ENCODE results near the gene SLC16A2. TPM values are rescaled to one million over a fixed set of nuclear protein-coding genes. Genes with fewer than 3 reads are reported as not detected.

Gene SLC16A2
- total RNA-seq, 4 donors from 2014 or later: 0.99 to 6.7 (median 2.9) TPM

- Histone ChIP-seq H3K27ac (no peak overlapping the region), H3K36me3 (no peaks in the 10 kb centered on the region), H3K27me3 (no peaks in the 10 kb centered on the region), H3K4me1 (no peaks in the 10 kb centered on the region), H3K9me3 (no peaks in the 10 kb centered on the region), H3K4me3 (no peak overlapping the region)
- intact Hi-C loops (cut with DNase I): no loop called here
- no peak for DNase-seq
- no peak for TF ChIP-seq POLR2A (IDR thresholded peaks at IDR 0.05)
- TF ChIP-seq, protein P1, sequence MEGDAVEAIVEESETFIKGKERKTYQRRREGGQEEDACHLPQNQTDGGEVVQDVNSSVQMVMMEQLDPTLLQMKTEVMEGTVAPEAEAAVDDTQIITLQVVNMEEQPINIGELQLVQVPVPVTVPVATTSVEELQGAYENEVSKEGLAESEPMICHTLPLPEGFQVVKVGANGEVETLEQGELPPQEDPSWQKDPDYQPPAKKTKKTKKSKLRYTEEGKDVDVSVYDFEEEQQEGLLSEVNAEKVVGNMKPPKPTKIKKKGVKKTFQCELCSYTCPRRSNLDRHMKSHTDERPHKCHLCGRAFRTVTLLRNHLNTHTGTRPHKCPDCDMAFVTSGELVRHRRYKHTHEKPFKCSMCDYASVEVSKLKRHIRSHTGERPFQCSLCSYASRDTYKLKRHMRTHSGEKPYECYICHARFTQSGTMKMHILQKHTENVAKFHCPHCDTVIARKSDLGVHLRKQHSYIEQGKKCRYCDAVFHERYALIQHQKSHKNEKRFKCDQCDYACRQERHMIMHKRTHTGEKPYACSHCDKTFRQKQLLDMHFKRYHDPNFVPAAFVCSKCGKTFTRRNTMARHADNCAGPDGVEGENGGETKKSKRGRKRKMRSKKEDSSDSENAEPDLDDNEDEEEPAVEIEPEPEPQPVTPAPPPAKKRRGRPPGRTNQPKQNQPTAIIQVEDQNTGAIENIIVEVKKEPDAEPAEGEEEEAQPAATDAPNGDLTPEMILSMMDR (IDR thresholded peaks at IDR 0.05): no peak
- 50 to 66% methylated on average over 2 to 3 of the region's 3 CpGs for WGBS, 2 donors
Measured at GRCh38 chrX:74520291-74520690, 99.0 kb downstream of the SLC16A2 start.

- no peak for TF ChIP-seq POLR2A (IDR thresholded peaks at IDR 0.05)
- Histone ChIP-seq H3K36me3 (no peaks in the 10 kb centered on the region), H3K27ac (no peak overlapping the region), H3K4me3 (no peak overlapping the region), H3K4me1 (no peaks in the 10 kb centered on the region), H3K27me3 (no peaks in the 10 kb centered on the region), H3K9me3 (no peaks in the 10 kb centered on the region)
- DNase-seq: no peak
- intact Hi-C loops (cut with DNase I): no loop called here
- 87 to 100% methylated on average over 5 to 8 of the region's 8 CpGs for WGBS, 2 donors
Measured at GRCh38 chrX:74520896-74521295, 99.6 kb downstream of the SLC16A2 start.

- no peak for DNase-seq
- Histone ChIP-seq H3K36me3 (no peaks in the 10 kb centered on the region), H3K27me3 (no peaks in the 10 kb centered on the region), H3K27ac (peak overlapping the region in 2 of 4 donors; percentile 11 to 17), H3K4me3 (no peak overlapping the region), H3K9me3 (no peaks in the 10 kb centered on the region), H3K4me1 (no peaks in the 10 kb centered on the region)
- intact Hi-C loops (cut with DNase I): no loop called here
- 46 to 75% methylated on average over 3 to 9 of the region's 9 CpGs for WGBS, 2 donors
- TF ChIP-seq POLR2A (IDR thresholded peaks at IDR 0.05): no peak
- TF ChIP-seq, protein P1 (IDR thresholded peaks at IDR 0.05): no peak
Measured at GRCh38 chrX:74521961-74522751, 100.9 kb downstream of the SLC16A2 start.

DNA sequence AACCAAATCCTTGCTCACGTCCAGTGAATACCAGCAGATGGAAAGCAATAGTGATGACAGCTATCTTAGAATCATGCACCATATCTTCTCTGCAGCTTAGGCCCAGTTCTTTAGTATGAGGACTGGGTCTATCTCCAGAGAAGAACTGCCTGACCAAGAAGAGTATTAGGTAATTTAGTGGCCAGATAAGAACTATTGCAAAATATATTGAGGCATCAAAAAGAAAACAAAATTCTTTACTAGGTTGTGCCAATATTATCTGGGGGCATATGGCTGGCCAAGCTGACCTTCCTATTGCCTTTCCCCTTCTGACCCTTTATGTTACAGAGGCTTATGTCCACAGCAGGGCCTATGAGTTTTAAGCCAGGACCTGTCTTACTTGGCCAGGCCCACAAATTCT is 101.9 kb downstream of the SLC16A2 start:
- Histone ChIP-seq H3K4me3 (no peak overlapping the region), H3K27ac (no peak overlapping the region), H3K9me3 (no peaks in the 10 kb centered on the region), H3K36me3 (no peaks in the 10 kb centered on the region), H3K27me3 (no peaks in the 10 kb centered on the region), H3K4me1 (no peaks in the 10 kb centered on the region)
- TF ChIP-seq POLR2A (IDR thresholded peaks at IDR 0.05): no peak
- TF ChIP-seq, protein P1 (IDR thresholded peaks at IDR 0.05): no peak
- WGBS, 2 donors: 67% methylated on average over 1 of the region's 1 CpG; no CpG with 5 or more reads in 1 of the 2 donors
- intact Hi-C loops (cut with DNase I): no loop called here
- DNase-seq: no peak

DNA sequence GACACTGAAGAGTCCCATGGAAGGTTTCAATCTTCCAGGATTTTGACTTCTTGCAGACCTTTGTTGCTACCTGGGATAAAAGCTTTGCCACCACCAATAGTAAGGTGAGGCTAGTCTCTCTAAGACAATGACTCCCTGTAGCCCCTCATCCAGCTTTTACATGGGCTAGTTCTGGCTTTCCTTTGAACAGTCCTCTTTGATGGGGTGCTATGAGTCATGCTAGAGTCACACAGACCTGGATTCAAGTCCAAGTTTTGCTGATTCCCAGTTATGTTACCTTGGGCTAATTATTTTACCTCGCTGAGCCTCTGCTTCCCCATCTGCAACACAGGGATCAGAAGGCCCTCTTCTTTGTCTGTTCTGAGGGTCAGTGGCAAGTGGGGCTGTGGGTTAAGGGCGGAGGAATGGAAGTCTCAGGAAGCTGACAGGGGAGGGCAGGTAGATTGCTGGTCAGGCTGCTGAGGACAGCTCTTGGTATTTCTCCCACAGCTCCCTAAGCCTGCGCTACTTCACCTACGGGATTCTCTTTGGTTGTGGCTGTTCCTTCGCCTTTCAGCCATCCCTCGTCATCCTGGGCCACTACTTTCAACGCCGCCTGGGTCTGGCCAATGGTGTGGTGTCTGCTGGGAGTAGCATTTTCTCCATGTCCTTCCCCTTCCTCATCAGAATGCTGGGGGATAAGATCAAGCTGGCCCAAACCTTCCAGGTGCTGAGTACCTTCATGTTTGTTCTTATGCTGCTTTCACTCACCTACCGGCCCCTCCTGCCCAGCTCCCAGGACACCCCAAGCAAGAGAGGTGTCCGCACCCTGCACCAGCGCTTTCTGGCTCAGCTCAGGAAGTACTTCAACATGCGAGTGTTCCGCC is 102.8 kb downstream of the SLC16A2 start:
- DNase-seq: no peak
- Histone ChIP-seq H3K4me1 (no peaks in the 10 kb centered on the region), H3K36me3 (no peaks in the 10 kb centered on the region), H3K4me3 (no peak overlapping the region), H3K27ac (no peak overlapping the region), H3K27me3 (no peaks in the 10 kb centered on the region), H3K9me3 (no peaks in the 10 kb centered on the region)
- 90 to 100% methylated on average over 1 to 12 of the region's 13 CpGs for WGBS, 2 donors
- TF ChIP-seq POLR2A (IDR thresholded peaks at IDR 0.05): no peak
- TF ChIP-seq, protein P1 (IDR thresholded peaks at IDR 0.05): no peak
- intact Hi-C loops (cut with DNase I): no loop called here

Data from esophagus squamous epithelium (tissue), 5 donors.